ENCODE measurements around the gene ABR.
"Not testable (repeated sequence)": the region's sequence is repeated elsewhere in the genome, so short reads cannot be mapped to it uniquely, and the experiment has no call there.

DNA sequence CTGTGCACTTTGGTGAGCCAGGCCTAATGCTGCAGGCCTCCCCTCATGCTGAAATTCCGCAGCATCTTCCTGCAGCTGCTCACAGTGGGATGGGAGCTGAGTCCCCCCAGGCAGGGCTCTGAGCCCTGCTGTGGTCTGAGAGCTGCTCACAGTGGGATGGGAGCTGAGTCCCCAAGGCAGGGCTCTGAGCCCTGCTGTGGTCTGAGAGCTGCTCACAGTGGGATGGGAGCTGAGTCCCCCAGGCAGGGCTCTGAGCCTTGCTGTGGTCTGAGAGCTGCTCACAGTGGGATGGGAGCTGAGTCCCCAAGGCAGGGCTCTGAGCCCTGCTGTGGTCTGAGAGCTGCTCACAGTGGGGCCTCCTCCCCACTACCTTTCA, 58.4 kb downstream of the ABR start:
- TF ChIP-seq, protein P1, sequence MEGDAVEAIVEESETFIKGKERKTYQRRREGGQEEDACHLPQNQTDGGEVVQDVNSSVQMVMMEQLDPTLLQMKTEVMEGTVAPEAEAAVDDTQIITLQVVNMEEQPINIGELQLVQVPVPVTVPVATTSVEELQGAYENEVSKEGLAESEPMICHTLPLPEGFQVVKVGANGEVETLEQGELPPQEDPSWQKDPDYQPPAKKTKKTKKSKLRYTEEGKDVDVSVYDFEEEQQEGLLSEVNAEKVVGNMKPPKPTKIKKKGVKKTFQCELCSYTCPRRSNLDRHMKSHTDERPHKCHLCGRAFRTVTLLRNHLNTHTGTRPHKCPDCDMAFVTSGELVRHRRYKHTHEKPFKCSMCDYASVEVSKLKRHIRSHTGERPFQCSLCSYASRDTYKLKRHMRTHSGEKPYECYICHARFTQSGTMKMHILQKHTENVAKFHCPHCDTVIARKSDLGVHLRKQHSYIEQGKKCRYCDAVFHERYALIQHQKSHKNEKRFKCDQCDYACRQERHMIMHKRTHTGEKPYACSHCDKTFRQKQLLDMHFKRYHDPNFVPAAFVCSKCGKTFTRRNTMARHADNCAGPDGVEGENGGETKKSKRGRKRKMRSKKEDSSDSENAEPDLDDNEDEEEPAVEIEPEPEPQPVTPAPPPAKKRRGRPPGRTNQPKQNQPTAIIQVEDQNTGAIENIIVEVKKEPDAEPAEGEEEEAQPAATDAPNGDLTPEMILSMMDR (IDR thresholded peaks at IDR 0.05): not testable (repeated sequence)
- TF ChIP-seq POLR2A (IDR thresholded peaks at IDR 0.05): not testable (repeated sequence)

All from right lobe of liver (tissue), 4 donors.